B cell (primary cell): Measurements from ENCODE around the gene SMCO2. TPM values are rescaled to one million over a fixed set of nuclear protein-coding genes. Genes with fewer than 3 reads are reported as not detected.

Experiments
- ATAC-seq: fragments of 200-7000 bp; cut with Tn5 transposase; one replicate; pipeline ENCODE4 v1.10.0; 2021; ENCODE audit warnings: low read depth, mild to moderate bottlenecking, moderate number of reproducible peaks, moderate library complexity
- CTCF ChIA-PET: fragments of 350-600 bp; sonication (Branson Sonifier 250); formaldehyde crosslinking; loops from one replicate; lab custom pipeline; 2021; ENCODE audit warnings: antibody characterized with exemption, inconsistent platforms; lab: Charles Lee
- POLR2A ChIA-PET: fragments of 350-600 bp; sonication (Branson Sonifier 250); formaldehyde crosslinking; loops from one replicate; lab custom pipeline; 2021; ENCODE audit warnings: antibody characterized with exemption; lab: Charles Lee
- DNase-seq: peaks from one replicate; pipeline ENCODE4 v3.0.0; 2013
- H2AFZ ChIP-seq: 2 replicates; pipeline ENCODE4 v1.6.1; 2012; ENCODE audit warnings: mild to moderate bottlenecking, low read depth, low read length; ENCODE audit not compliant: insufficient read depth, poor library complexity, severe bottlenecking
- H3K27ac ChIP-seq, 2 donors: 1 replicate in 1 of 2; 2 replicates in 1 of 2; pipeline ENCODE4 v1.5.1; 2012 to 2013; ENCODE audit warnings: low read length in 2 of 2, mild to moderate bottlenecking in 2 of 2, moderate library complexity in 1 of 2
- H3K27me3 ChIP-seq, 4 experiments: fragments of 200-600 bp in 1 of 4; sonication (generic) in 1 of 4; replicated peaks in 1 of 4; 1 replicate in 2 of 4; 2 replicates in 2 of 4; pipeline versions ENCODE4 v1.6.1 to v1.7.0; 2013 to 2016; ENCODE audit warnings: low read length in 3 of 4, mild to moderate bottlenecking in 2 of 4, mixed read lengths in 1 of 4, moderate library complexity in 1 of 4; ENCODE audit not compliant: insufficient read depth in 4 of 4, control insufficient read depth in 3 of 4; ENCODE audit errors: control extremely low read depth in 1 of 4
- H3K36me3 ChIP-seq, 2 experiments: replicated peaks in 1 of 2; 1 replicate in 1 of 2; 2 replicates in 1 of 2; pipeline versions ENCODE4 v1.6.1 to v1.7.1; 2013; ENCODE audit warnings: low read length in 1 of 2; ENCODE audit not compliant: insufficient read depth in 2 of 2, control insufficient read depth in 1 of 2; ENCODE audit errors: control extremely low read depth in 1 of 2, extremely low read depth in 1 of 2
- H3K4me1 ChIP-seq, 2 donors: fragments of 200-600 bp in 1 of 2; sonication (generic) in 1 of 2; 1 replicate in 1 of 2; 2 replicates in 1 of 2; pipeline versions ENCODE4 v1.5.1 to v1.6.1; 2013 to 2017; ENCODE audit warnings: low read length in 2 of 2; ENCODE audit not compliant: control insufficient read depth in 2 of 2, insufficient read depth in 2 of 2
- H3K4me2 ChIP-seq: replicated peaks from 2 replicates; pipeline ENCODE3; 2012; ENCODE audit warnings: mild to moderate bottlenecking, low read depth, low read length; ENCODE audit not compliant: poor library complexity, severe bottlenecking
- H3K4me3 ChIP-seq, 5 experiments: fragments of 200-600 bp in 1 of 5; sonication (generic) in 1 of 5; 1 replicate in 3 of 5; 2 replicates in 2 of 5; pipeline versions ENCODE4 v1.5.1 to v1.7.0; 2011 to 2016; ENCODE audit warnings: low read length in 4 of 5, mild to moderate bottlenecking in 4 of 5, low read depth in 2 of 5, control low read depth in 1 of 5, moderate library complexity in 1 of 5; ENCODE audit not compliant: insufficient read depth in 1 of 5; ENCODE audit errors: control extremely low read depth in 1 of 5, extremely low read depth in 1 of 5
- H3K79me2 ChIP-seq: fragments of 200-600 bp; sonication (generic); one replicate; pipeline ENCODE4 v1.6.0; 2016; ENCODE audit warnings: low read length; ENCODE audit not compliant: control insufficient read depth, insufficient read depth
- H3K9ac ChIP-seq: fragments of 200-600 bp; sonication (generic); 2 replicates; pipeline ENCODE4 v1.6.1; 2017; ENCODE audit warnings: mild to moderate bottlenecking, low read length, moderate library complexity
- H3K9me3 ChIP-seq, 3 donors: one replicate each; pipeline versions ENCODE4 v1.6.1 to v1.7.1; 2013; ENCODE audit warnings: low read length in 2 of 3; ENCODE audit not compliant: control insufficient read depth in 2 of 3, insufficient read depth in 1 of 3; ENCODE audit errors: control extremely low read depth in 1 of 3
- H4K20me1 ChIP-seq: 2 replicates; pipeline ENCODE4 v1.6.0; 2012; ENCODE audit warnings: mild to moderate bottlenecking, low read length; ENCODE audit not compliant: insufficient read depth, control insufficient read depth, poor library complexity, severe bottlenecking
- H3K27ac Mint-ChIP-seq: one replicate; pipeline ENCODE4 v1.8.0; 2021; ENCODE audit warnings: mixed read lengths
- H3K27me3 Mint-ChIP-seq: one replicate; pipeline ENCODE4 v1.8.0; 2021; ENCODE audit warnings: mixed read lengths
- H3K4me1 Mint-ChIP-seq: one replicate; pipeline ENCODE4 v1.8.0; 2021; ENCODE audit warnings: mixed read lengths
- H3K4me3 Mint-ChIP-seq: one replicate; pipeline ENCODE4 v1.8.0; 2021; ENCODE audit warnings: mixed read lengths
- H3K9me3 Mint-ChIP-seq: one replicate; pipeline ENCODE4 v1.8.0; 2022; ENCODE audit warnings: mixed read lengths; ENCODE audit not compliant: insufficient read depth
- EZH2 ChIP-seq: IDR thresholded peaks from 2 replicates; pipeline ENCODE4 v1.6.1; 2012; ENCODE audit warnings: borderline replicate concordance, low read depth, mild to moderate bottlenecking, moderate library complexity, low read length; ENCODE audit not compliant: insufficient read depth, poor library complexity, severe bottlenecking
- WGBS: methylation state at CpG from one replicate; pipeline ENCODE4 v1.1.5; 2013; ENCODE audit warnings: missing lambda C conversion rate; ENCODE audit not compliant: insufficient coverage; 5-methylcytosine and 5-hydroxymethylcytosine counted together
- intact Hi-C: fragments of 100-400 bp; cut with micrococcal nuclease; formaldehyde crosslinking; loops from one replicate; pipeline ENCODE4 v1.10.0; 2022
- polyA plus RNA-seq: library from polyadenylated mRNA; depleted of rRNA; stranded (reverse); fragments of >200 nt; gene quantifications from 2 replicates; pipeline ENCODE4 v1.2.3, GENCODE V29; 2012
- total RNA-seq, 2 donors: library from RNA; stranded (reverse); fragments of 120-200 nt in 1 of 2; gene quantifications; 1 replicate in 1 of 2; 2 replicates in 1 of 2; pipeline versions ENCODE4 v1.2.3 to v1.2.4, GENCODE V29; 2013 to 2022
- TF ChIP-seq, protein P1 (sequence below): fragments of 200-600 bp; IDR thresholded peaks from one replicate; pipeline ENCODE4 v1.8.0; 2022; ENCODE audit warnings: antibody characterized with exemption, mild to moderate bottlenecking

Gene SMCO2
- total and polyA plus RNA-seq, 2 donors (not counting 1 experiment from before 2014, with no cell fraction given): 0.15 TPM; not detected in 1

DNA sequence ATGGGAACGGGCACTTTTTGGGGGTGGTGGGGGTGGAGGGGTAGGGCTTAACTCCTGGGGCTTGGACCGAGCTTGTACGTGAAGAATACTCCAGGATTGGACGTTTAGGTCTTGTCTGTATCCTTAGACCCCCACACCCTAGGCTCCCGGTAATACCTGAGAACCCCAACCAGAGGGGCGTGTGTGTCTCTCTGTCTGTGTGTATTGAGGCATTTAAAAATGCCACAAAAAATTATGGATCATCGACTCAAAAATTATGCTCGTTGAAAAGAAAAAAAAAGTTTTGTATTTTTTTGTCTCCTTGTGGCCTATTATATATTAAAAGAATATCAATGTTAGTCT lies 77.9 kb downstream of the SMCO2 start:
- peaks cover 6% of the 10 kb centered on the region for H3K27me3 Mint-ChIP-seq
- no peaks in the 10 kb centered on the region for H3K36me3 ChIP-seq
- POLR2A ChIA-PET: interaction anchor here (0.6 to 0.7 kb wide), 2 partner anchors 9 to 10 kb away, joined by 3 to 4 read pairs; no protein-coding TSS in a partner anchor
- H4K20me1 ChIP-seq: no peaks in the 10 kb centered on the region
- DNase-seq (no peak), ATAC-seq (no peak)
- H3K27ac Mint-ChIP-seq: no peak overlapping the region
- CTCF ChIA-PET: interaction anchor here (1.0 kb wide), 2 partner anchors 10 to 17 kb away, joined by 3 read pairs; no protein-coding TSS in a partner anchor
- TF ChIP-seq, protein P1, sequence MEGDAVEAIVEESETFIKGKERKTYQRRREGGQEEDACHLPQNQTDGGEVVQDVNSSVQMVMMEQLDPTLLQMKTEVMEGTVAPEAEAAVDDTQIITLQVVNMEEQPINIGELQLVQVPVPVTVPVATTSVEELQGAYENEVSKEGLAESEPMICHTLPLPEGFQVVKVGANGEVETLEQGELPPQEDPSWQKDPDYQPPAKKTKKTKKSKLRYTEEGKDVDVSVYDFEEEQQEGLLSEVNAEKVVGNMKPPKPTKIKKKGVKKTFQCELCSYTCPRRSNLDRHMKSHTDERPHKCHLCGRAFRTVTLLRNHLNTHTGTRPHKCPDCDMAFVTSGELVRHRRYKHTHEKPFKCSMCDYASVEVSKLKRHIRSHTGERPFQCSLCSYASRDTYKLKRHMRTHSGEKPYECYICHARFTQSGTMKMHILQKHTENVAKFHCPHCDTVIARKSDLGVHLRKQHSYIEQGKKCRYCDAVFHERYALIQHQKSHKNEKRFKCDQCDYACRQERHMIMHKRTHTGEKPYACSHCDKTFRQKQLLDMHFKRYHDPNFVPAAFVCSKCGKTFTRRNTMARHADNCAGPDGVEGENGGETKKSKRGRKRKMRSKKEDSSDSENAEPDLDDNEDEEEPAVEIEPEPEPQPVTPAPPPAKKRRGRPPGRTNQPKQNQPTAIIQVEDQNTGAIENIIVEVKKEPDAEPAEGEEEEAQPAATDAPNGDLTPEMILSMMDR: no peak
- no peak for TF ChIP-seq EZH2
- H3K27me3 ChIP-seq: no peaks in the 10 kb centered on the region
- no peaks in the 10 kb centered on the region for H3K9me3 Mint-ChIP-seq
- intact Hi-C loops: loop anchor here (1.0 to 10.0 kb wide), 7 partner anchors 10 to 587 kb away; partner anchors contain the start of genes FGFR1OP2, INTS13, KLHL42 and MANSC4
- H3K4me3 ChIP-seq: peak overlapping the region; percentile 80 to 98 (median 87)
- peaks cover 28% of the 10 kb centered on the region for H3K4me1 Mint-ChIP-seq
- peak overlapping the region; percentile 78 for H3K9ac ChIP-seq
- H3K4me1 ChIP-seq: peaks cover 15 to 20% of the 10 kb centered on the region in 2 donors
- H3K27ac ChIP-seq: peak overlapping the region in 1 of 2 donors; percentile 83
- no peaks in the 10 kb centered on the region for H3K79me2 ChIP-seq
- H3K9me3 ChIP-seq: no peaks in the 10 kb centered on the region
- no CpG with 5 or more reads among the region's 8 CpGs for WGBS
- peak overlapping the region; percentile 98 for H3K4me3 Mint-ChIP-seq
- H2AFZ ChIP-seq: peak overlapping the region; percentile 83
- H3K4me2 ChIP-seq: peak overlapping the region; percentile 82
